A549 (cell line): Measurements from ENCODE around the gene ZBTB16. TPM values are rescaled to one million over a fixed set of nuclear protein-coding genes. Genes with fewer than 3 reads are reported as not detected.
A peak's percentile ranks its signal among the peaks of the same experiment; 100 is the strongest.

Source experiments
- ATAC-seq, 2 experiments: fragments of 200-7000 bp in 1 of 2; fragments of >200 bp in 1 of 2; cut with Nextera tagmentation in 1 of 2; cut with Tn5 transposase in 1 of 2; 3 replicates each; pipeline versions ENCODE4 v1.8.0 to v1.9.1; 2018 to 2020; ENCODE audit warnings: mild to moderate bottlenecking in 1 of 2, moderate library complexity in 1 of 2
- CTCF ChIA-PET: fragments of 300-600 bp; sonication (Branson Sonifier 250); formaldehyde crosslinking; extraction: SDS; loops from one replicate; lab custom pipeline; 2021; ENCODE audit warnings: antibody characterized with exemption, inconsistent platforms; lab: Yijun Ruan, JAX
- POLR2A ChIA-PET: fragments of 350-600 bp; formaldehyde crosslinking; extraction: SDS; loops from one replicate; lab custom pipeline; 2021; ENCODE audit warnings: antibody characterized with exemption, inconsistent platforms; lab: Yijun Ruan, JAX
- DNase-seq, 2 experiments: peaks; one replicate each; pipeline versions ENCODE4 v3.0.0 to v3.0.0-alpha.2; 2011 to 2016; ENCODE audit warnings: low read depth in 1 of 2, low spot score in 1 of 2
- FAIRE-seq: peaks from 2 replicates; lab custom pipeline; 2011; peaks lifted over from hg19 to GRCh38; lab: Jason Lieb, UNC
- H3K27ac ChIP-seq, 2 experiments: fragments of >200 bp; sonication (Bioruptor Twin); formaldehyde crosslinking; 3 replicates each; pipeline ENCODE4 v1.5.1; 2016 to 2017
- H3K4me1 ChIP-seq: fragments of >200 bp; sonication (Bioruptor Twin); formaldehyde crosslinking; 3 replicates; pipeline ENCODE4 v1.6.1; 2016
- H3K4me2 ChIP-seq: fragments of >200 bp; sonication (Bioruptor Twin); formaldehyde crosslinking; 3 replicates; pipeline ENCODE4 v1.6.1; 2016
- H3K4me3 ChIP-seq: fragments of >200 bp; sonication (Bioruptor Twin); formaldehyde crosslinking; 3 replicates; pipeline ENCODE4 v1.5.1; 2016
- H3K9me3 ChIP-seq: fragments of >200 bp; sonication (Bioruptor Twin); formaldehyde crosslinking; 3 replicates; pipeline ENCODE4 v1.6.1; 2016
- CEBPB ChIP-seq, 2 experiments: fragments of >200 bp in 1 of 2; sonication (Bioruptor Twin) in 1 of 2; formaldehyde crosslinking in 1 of 2; IDR thresholded peaks; 2 replicates each; pipeline ENCODE4 v1.6.1; 2012 to 2016
- CHD2 ChIP-seq: fragments of 150-350 bp; IDR thresholded peaks from 2 replicates; pipeline ENCODE4 v1.6.1; 2014; ENCODE audit warnings: low read length; ENCODE audit not compliant: partially characterized antibody
- EHF ChIP-seq: fragments of 250-450 bp; sonication (Bioruptor Pico); IDR thresholded peaks from 2 replicates; pipeline ENCODE4 v1.5.0; 2020; ENCODE audit warnings: mild to moderate bottlenecking
- GATA3 ChIP-seq: IDR thresholded peaks from 2 replicates; pipeline ENCODE4 v1.6.1; 2012; ENCODE audit warnings: borderline replicate concordance
- HDAC2 ChIP-seq: fragments of 200-600 bp; sonication (generic); IDR thresholded peaks from 2 replicates; pipeline ENCODE4 v1.6.1; 2016
- HOXB13 ChIP-seq: fragments of 250-450 bp; sonication (Bioruptor Pico); IDR thresholded peaks from 2 replicates; pipeline ENCODE4 v1.5.0; 2020; ENCODE audit warnings: low read depth, mild to moderate bottlenecking, moderate library complexity
- MAFK ChIP-seq: fragments of 450-650 bp; IDR thresholded peaks from 2 replicates; pipeline ENCODE4 v1.6.1; 2014; ENCODE audit not compliant: partially characterized antibody
- MAZ ChIP-seq: fragments of 150-350 bp; IDR thresholded peaks from 2 replicates; pipeline ENCODE4 v1.6.1; 2014; ENCODE audit warnings: antibody characterized with exemption, low read depth, low read length, borderline replicate concordance
- NFE2L2 ChIP-seq: fragments of 150-350 bp; conservative IDR thresholded peaks from 2 replicates; pipeline ENCODE4 v1.6.1; 2014; ENCODE audit warnings: low read length
- PHF8 ChIP-seq: fragments of 200-600 bp; sonication (generic); IDR thresholded peaks from 2 replicates; pipeline ENCODE4 v1.6.1; 2016; ENCODE audit warnings: low read depth, mild to moderate bottlenecking, antibody characterized with exemption, moderate library complexity, borderline replicate concordance
- POLR2AphosphoS2 ChIP-seq: conservative IDR thresholded peaks from 2 replicates; pipeline ENCODE4 v1.6.1; 2012; ENCODE audit warnings: low read length, improper control_type of control experiment, inconsistent platforms
- RNF2 ChIP-seq: fragments of 200-600 bp; sonication (generic); IDR thresholded peaks from 2 replicates; pipeline ENCODE4 v1.6.1; 2016; ENCODE audit warnings: low read depth, mild to moderate bottlenecking, antibody characterized with exemption, moderate library complexity, borderline replicate concordance
- SMC3 ChIP-seq: fragments of >200 bp; sonication (Bioruptor Twin); formaldehyde crosslinking; IDR thresholded peaks from 3 replicates; pipeline ENCODE4 v1.6.1; 2018; ENCODE audit warnings: inconsistent platforms
- SREBF2 ChIP-seq: fragments of 450-650 bp; IDR thresholded peaks from 2 replicates; pipeline ENCODE4 v1.6.1; 2014; ENCODE audit warnings: mild to moderate bottlenecking, moderate library complexity
- TFCP2L1 ChIP-seq: fragments of 250-450 bp; sonication (Bioruptor Pico); IDR thresholded peaks from 2 replicates; pipeline ENCODE4 v1.5.0; 2021; ENCODE audit warnings: mild to moderate bottlenecking
- TP53 ChIP-seq: fragments of 250-450 bp; sonication (Bioruptor Pico); IDR thresholded peaks from 2 replicates; pipeline ENCODE4 v1.5.0; 2021; ENCODE audit warnings: mild to moderate bottlenecking, moderate library complexity
- ZSCAN20 ChIP-seq: fragments of 250-450 bp; sonication (Bioruptor Pico); IDR thresholded peaks from 2 replicates; pipeline ENCODE4 v1.8.0; 2022; ENCODE audit warnings: mild to moderate bottlenecking, moderate library complexity
- WGBS: methylation state at CpG from one replicate; pipeline ENCODE4 v1.1.6; 2017; ENCODE audit errors: missing lambda C conversion rate; 5-methylcytosine and 5-hydroxymethylcytosine counted together
- polyA plus RNA-seq, 4 experiments: library from polyadenylated mRNA; depleted of rRNA in 3 of 4; stranded (reverse); fragments of >200 nt; fragmentation: RNase III in 1 of 4; extraction: RNeasy Plus Mini Kit Qiagen cat#74134 plus additional on column Dnase treatment in 1 of 4; gene quantifications; 2 replicates in 3 of 4; 3 replicates in 1 of 4; pipeline ENCODE4 v1.2.3, GENCODE V29; 2011 to 2017
- TF ChIP-seq, protein P1 (sequence below): fragments of >200 bp; sonication (Bioruptor Twin); formaldehyde crosslinking; IDR thresholded peaks from 3 replicates; pipeline ENCODE4 v1.5.1; 2016
- TF ChIP-seq, protein P2 (sequence below): fragments of 150-350 bp; IDR thresholded peaks from 2 replicates; pipeline ENCODE4 v1.6.1; 2014; ENCODE audit warnings: low read depth, mild to moderate bottlenecking, low read length
- TF ChIP-seq, protein P3 (sequence below): IDR thresholded peaks from 2 replicates; pipeline ENCODE4 v1.6.1; 2012; ENCODE audit warnings: low read depth, borderline replicate concordance
- TF ChIP-seq, protein P4 (sequence below): fragments of 250-450 bp; sonication (Bioruptor Pico); IDR thresholded peaks from 2 replicates; pipeline ENCODE4 v1.5.0; 2020; ENCODE audit warnings: low read depth, mild to moderate bottlenecking, moderate library complexity

The ZBTB16 gene
- polyA plus RNA-seq, 2 of the 4 experiments (the other 2 are of a cell fraction) = not detected

DNA sequence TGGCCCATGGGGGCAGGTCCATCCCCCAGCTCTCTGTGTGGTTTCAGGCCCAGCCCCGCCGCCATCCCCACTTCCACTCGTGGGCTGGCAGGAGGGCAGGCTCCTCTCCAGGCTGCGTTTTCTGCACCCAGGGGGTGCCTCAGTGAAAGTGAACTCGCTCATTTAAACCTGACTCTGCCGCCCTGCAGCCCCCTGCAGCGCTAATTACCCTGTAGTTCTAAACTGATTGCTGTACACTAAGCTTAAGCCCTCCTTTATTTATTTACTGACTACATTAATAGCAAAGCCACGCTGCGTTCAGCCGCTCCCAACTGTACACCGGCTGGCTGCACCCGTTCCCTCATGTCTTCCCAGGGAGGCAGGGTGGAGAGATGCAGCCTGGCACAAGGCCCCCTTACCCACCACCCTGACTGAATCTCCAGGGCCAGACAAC, 200.1 kb downstream of the ZBTB16 start (continued):
- TF ChIP-seq, protein P1, sequence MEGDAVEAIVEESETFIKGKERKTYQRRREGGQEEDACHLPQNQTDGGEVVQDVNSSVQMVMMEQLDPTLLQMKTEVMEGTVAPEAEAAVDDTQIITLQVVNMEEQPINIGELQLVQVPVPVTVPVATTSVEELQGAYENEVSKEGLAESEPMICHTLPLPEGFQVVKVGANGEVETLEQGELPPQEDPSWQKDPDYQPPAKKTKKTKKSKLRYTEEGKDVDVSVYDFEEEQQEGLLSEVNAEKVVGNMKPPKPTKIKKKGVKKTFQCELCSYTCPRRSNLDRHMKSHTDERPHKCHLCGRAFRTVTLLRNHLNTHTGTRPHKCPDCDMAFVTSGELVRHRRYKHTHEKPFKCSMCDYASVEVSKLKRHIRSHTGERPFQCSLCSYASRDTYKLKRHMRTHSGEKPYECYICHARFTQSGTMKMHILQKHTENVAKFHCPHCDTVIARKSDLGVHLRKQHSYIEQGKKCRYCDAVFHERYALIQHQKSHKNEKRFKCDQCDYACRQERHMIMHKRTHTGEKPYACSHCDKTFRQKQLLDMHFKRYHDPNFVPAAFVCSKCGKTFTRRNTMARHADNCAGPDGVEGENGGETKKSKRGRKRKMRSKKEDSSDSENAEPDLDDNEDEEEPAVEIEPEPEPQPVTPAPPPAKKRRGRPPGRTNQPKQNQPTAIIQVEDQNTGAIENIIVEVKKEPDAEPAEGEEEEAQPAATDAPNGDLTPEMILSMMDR = no peak

DNA sequence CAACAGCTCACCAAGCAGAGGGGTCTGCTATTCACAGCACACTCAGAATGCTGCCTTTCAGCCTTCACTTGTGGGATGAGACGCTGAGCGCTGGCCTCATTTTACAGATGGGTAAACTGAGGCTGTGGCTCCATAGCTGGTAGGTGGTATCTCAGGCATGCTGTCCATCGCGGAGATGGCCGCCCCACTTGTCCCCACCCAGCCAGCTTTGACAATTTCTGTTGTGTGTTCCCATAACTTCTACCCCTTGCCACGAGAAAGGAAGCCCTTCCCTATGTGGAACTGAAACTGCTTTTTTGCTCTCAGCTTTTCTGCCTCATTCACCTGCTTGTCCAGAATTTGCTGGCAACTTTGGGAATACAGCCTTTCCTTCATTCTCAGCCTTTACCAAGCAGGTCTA, 200.6 kb downstream of the ZBTB16 start:
- H3K4me1 ChIP-seq = 0 out of 3 replicates have a peak, but pooled peaks cover 5% of the 10 kb centered on the region
- TF ChIP-seq ZSCAN20 (CRISPR knock-in tag) (no peak), EHF (CRISPR knock-in tag) (no peak), SMC3 (no peak), MAFK (no peak), HDAC2 (no peak), CHD2 (no peak), CEBPB (IDR thresholded peaks at IDR 0.05) (no peak), RNF2 (no peak), HOXB13 (CRISPR knock-in tag) (no peak), TP53 (no peak), MAZ (no peak), GATA3 (no peak), PHF8 (no peak)
- TF ChIP-seq, protein P2, sequence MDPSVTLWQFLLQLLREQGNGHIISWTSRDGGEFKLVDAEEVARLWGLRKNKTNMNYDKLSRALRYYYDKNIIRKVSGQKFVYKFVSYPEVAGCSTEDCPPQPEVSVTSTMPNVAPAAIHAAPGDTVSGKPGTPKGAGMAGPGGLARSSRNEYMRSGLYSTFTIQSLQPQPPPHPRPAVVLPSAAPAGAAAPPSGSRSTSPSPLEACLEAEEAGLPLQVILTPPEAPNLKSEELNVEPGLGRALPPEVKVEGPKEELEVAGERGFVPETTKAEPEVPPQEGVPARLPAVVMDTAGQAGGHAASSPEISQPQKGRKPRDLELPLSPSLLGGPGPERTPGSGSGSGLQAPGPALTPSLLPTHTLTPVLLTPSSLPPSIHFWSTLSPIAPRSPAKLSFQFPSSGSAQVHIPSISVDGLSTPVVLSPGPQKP = no peak
- TF ChIP-seq, protein P3, sequence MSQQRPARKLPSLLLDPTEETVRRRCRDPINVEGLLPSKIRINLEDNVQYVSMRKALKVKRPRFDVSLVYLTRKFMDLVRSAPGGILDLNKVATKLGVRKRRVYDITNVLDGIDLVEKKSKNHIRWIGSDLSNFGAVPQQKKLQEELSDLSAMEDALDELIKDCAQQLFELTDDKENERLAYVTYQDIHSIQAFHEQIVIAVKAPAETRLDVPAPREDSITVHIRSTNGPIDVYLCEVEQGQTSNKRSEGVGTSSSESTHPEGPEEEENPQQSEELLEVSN = no peak
- TF ChIP-seq, protein P4, sequence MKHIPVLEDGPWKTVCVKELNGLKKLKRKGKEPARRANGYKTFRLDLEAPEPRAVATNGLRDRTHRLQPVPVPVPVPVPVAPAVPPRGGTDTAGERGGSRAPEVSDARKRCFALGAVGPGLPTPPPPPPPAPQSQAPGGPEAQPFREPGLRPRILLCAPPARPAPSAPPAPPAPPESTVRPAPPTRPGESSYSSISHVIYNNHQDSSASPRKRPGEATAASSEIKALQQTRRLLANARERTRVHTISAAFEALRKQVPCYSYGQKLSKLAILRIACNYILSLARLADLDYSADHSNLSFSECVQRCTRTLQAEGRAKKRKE (CRISPR knock-in tag) = no peak
- H3K4me3 ChIP-seq = no peak overlapping the region
- H3K27ac ChIP-seq = no peak overlapping the region
- WGBS = 73% methylated on average over 6 of the region's 6 CpGs
- no peak for ATAC-seq
- POLR2A ChIA-PET = interaction anchor here (0.7 kb wide), 1 partner anchor 364 kb away, joined by 4 read pairs; no protein-coding TSS in a partner anchor
- no peak for FAIRE-seq
- no peak overlapping the region for H3K4me2 ChIP-seq
- no peaks in the 10 kb centered on the region for H3K9me3 ChIP-seq
- CTCF ChIA-PET = interaction anchor here (0.6 to 11.2 kb wide), 40 partner anchors 9 to 1098 kb away, joined by 3 to 315 read pairs (median 7); partner anchors contain the start of gene HTR3B
- no peak for DNase-seq

DNA sequence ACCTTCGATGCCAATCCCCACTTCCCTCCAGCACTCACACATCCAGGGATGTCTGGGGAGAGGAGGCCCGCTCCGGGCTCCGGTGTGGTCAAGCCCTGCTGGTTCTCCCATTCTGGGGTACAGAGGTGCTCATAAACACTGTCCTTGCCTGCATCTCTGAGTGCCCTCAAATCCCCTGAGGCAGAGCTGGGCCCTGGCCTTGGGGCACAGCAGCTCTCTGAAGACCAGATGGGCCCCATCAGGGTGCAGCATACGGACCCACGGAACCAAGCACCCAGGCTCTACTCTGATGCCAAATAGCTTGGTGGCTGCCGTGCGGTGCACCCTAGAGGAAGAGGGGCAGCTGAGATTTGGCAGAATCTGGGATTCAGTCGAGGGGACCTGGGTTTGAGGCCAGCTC, 201.0 kb downstream of the ZBTB16 start:
- Histone ChIP-seq H3K4me2 (no peak overlapping the region), H3K9me3 (no peaks in the 10 kb centered on the region), H3K4me3 (no peak overlapping the region), H3K4me1 (0 out of 3 replicates have a peak, but pooled peaks cover 5% of the 10 kb centered on the region), H3K27ac (no peak overlapping the region)
- ATAC-seq (peak in 1 of 2 experiments; percentile 11; a peak in 1 of 6 replicates), DNase-seq (no peak), FAIRE-seq (no peak)
- WGBS = 5% methylated on average over 4 of the region's 9 CpGs
- ChIA-PET POLR2A (interaction anchor here (0.7 kb wide), 1 partner anchor 364 kb away, joined by 4 read pairs; no protein-coding TSS in a partner anchor), CTCF (interaction anchor here (0.6 to 11.2 kb wide), 61 partner anchors 9 to 1098 kb away, joined by 3 to 315 read pairs (median 6); partner anchors contain the start of gene HTR3B)
- no peak for TF ChIP-seq NFE2L2
- TF ChIP-seq TFCP2L1 (CRISPR knock-in tag) = no peak
- TF ChIP-seq, protein P2 = no peak
- no peak for TF ChIP-seq SREBF2
- no peak for TF ChIP-seq POLR2AphosphoS2
